ENCODE data around the gene CALM1.

DNA sequence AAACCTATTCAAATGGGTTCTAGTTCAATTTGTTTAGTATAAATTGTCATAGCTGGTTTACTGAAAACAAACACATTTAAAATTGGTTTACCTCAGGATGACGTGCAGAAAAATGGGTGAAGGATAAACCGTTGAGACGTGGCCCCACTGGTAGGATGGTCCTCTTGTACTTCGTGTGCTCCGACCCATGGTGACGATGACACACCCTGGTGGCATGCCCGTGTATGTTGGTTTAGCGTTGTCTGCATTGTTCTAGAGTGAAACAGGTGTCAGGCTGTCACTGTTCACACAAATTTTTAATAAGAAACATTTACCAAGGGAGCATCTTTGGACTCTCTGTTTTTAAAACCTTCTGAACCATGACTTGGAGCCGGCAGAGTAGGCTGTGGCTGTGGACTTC, 8.3 kb downstream of the CALM1 start:
- TF ChIP-seq, protein P1, sequence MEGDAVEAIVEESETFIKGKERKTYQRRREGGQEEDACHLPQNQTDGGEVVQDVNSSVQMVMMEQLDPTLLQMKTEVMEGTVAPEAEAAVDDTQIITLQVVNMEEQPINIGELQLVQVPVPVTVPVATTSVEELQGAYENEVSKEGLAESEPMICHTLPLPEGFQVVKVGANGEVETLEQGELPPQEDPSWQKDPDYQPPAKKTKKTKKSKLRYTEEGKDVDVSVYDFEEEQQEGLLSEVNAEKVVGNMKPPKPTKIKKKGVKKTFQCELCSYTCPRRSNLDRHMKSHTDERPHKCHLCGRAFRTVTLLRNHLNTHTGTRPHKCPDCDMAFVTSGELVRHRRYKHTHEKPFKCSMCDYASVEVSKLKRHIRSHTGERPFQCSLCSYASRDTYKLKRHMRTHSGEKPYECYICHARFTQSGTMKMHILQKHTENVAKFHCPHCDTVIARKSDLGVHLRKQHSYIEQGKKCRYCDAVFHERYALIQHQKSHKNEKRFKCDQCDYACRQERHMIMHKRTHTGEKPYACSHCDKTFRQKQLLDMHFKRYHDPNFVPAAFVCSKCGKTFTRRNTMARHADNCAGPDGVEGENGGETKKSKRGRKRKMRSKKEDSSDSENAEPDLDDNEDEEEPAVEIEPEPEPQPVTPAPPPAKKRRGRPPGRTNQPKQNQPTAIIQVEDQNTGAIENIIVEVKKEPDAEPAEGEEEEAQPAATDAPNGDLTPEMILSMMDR (IDR thresholded peaks at IDR 0.05), result no peak
- TF ChIP-seq POLR2A (IDR thresholded peaks at IDR 0.05), result no peak
- no peak for TF ChIP-seq EP300 (IDR thresholded peaks at IDR 0.05)
